ENCODE measurements around the gene CAMTA1. TPM values are rescaled to one million over a fixed set of nuclear protein-coding genes. Genes with fewer than 3 reads are reported as not detected.

CAMTA1 gene
- total and polyA plus RNA-seq, 9 of the 15 experiments (the other 6 are each of a cell fraction or from before 2014, with no cell fraction given) = 43.9 to 161 (median 65.9) TPM

GRCh38 chr1:7583291-7584096 is 798.2 kb downstream of the CAMTA1 start:
- FAIRE-seq (no peak), ATAC-seq (no peak), DNase-seq (ENCODE audit: extremely low read depth in 1 of 4, low spot score in 3 of 4) (no peak)
- ChIA-PET CTCF (ENCODE audit: low intra/inter-chr PET ratio) (no interaction called here), POLR2A (no interaction called here)
- no peak overlapping the region; a peak in 1 of 4 replicates for H3K9ac ChIP-seq (ENCODE audit: insufficient read depth in 1 of 2, low read depth in 2 of 2, low read length in 2 of 2)
- no peaks in the 10 kb centered on the region for H3K9me1 ChIP-seq (ENCODE audit: control insufficient read depth, insufficient read depth, low read length)
- intact Hi-C loops (cut with micrococcal nuclease) = no loop called here
- peaks cover 10 to 14% of the 10 kb centered on the region in 2 experiments; a peak in 4 of 5 replicates for H3K4me1 ChIP-seq (replicated peaks in 1 of 2; ENCODE audit: control insufficient read depth in 2 of 2, insufficient read depth in 2 of 2, low read length in 2 of 2)
- no peaks in the 10 kb centered on the region for H3K36me3 ChIP-seq (ENCODE audit: control insufficient read depth, insufficient read depth, low read length)
- H3K4me2 ChIP-seq (ENCODE audit: insufficient read depth, low read length) = no peak overlapping the region
- H3K9me3 ChIP-seq (replicated peaks; ENCODE audit: control insufficient read depth, insufficient read depth, low read depth, low read length) = no peaks in the 10 kb centered on the region
- in situ Hi-C loops (cut with MboI) = no loop called here
- no peaks in the 10 kb centered on the region for H3K79me2 ChIP-seq (ENCODE audit: control insufficient read depth, insufficient read depth, low read length)
- peaks cover 22% of the 10 kb centered on the region for H4K20me1 ChIP-seq (replicated peaks; ENCODE audit: control insufficient read depth, insufficient read depth, low read length)
- no peak overlapping the region for H2AFZ ChIP-seq (ENCODE audit: low read depth, low read length)
- H3K27me3 ChIP-seq (ENCODE audit: control insufficient read depth in 2 of 2, insufficient read depth in 2 of 2, low read length in 2 of 2) = peaks cover 21 to 84% of the 10 kb centered on the region in 2 experiments
- no peak overlapping the region for H3K4me3 ChIP-seq
- BruUV-seq (replicated peaks) = no TSS peak
- H3K27ac ChIP-seq (ENCODE audit: extremely low read depth, low read depth, low read length) = no peak overlapping the region
- under 1% methylated on average over 15 of the region's 15 CpGs for WGBS (ENCODE audit: insufficient coverage, low coverage, missing lambda C conversion rate)
- TF ChIP-seq BRD9 (IDR thresholded peaks at IDR 0.05; ENCODE audit: low read depth, partially characterized antibody) (no peak), NELFE (IDR thresholded peaks at IDR 0.05; ENCODE audit: insufficient read depth, insufficient read length) (no peak), ZNF436 (CRISPR knock-in tag; IDR thresholded peaks at IDR 0.05) (no peak), RBM39 (optimal IDR thresholded peaks at IDR 0.05; ENCODE audit: low read depth, low read length) (no peak), SREBF2 (CRISPR knock-in tag; IDR thresholded peaks at IDR 0.05) (no peak), IRF1 (CRISPR knock-in tag; IDR thresholded peaks at IDR 0.05; ENCODE audit: borderline replicate concordance) (no peak), ZNF639 (CRISPR knock-in tag; conservative IDR thresholded peaks at IDR 0.05 in 1 of 2, IDR thresholded peaks at IDR 0.05 in 1 of 2) (no peak), ZNF395 (CRISPR knock-in tag; IDR thresholded peaks at IDR 0.05) (no peak), RBM15 (IDR thresholded peaks at IDR 0.05; ENCODE audit: insufficient read depth, low read length) (no peak), PHF8 (IDR thresholded peaks at IDR 0.05; ENCODE audit: borderline replicate concordance, low read length) (no peak), U2AF1 (optimal IDR thresholded peaks at IDR 0.05; ENCODE audit: low read depth, low read length) (no peak), AFF1 (IDR thresholded peaks at IDR 0.05; ENCODE audit: low read depth in 1 of 2, partially characterized antibody in 2 of 2) (no peak), CBX5 (IDR thresholded peaks at IDR 0.05; ENCODE audit: borderline replicate concordance, low read depth) (no peak)
